Thyroid gland (tissue), 4 donors: Measurements from ENCODE around the gene PREX1. TPM values are rescaled to one million over a fixed set of nuclear protein-coding genes. Genes with fewer than 3 reads are reported as not detected.

Experiments
- DNase-seq, 2 donors: peaks; one replicate each; pipeline ENCODE4 v3.0.0-alpha.2; 2019
- H3K27ac ChIP-seq, 3 donors: fragments of 200-600 bp; sonication (generic); 1 replicate in 2 of 3; 2 replicates in 1 of 3; pipeline ENCODE4 v1.5.1; 2016 to 2019; ENCODE audit warnings: mild to moderate bottlenecking in 1 of 3, moderate library complexity in 1 of 3
- H3K27me3 ChIP-seq: fragments of 200-600 bp; sonication (generic); one replicate; pipeline ENCODE4 v1.5.1; 2019
- H3K36me3 ChIP-seq, 2 donors: fragments of 200-600 bp; sonication (generic); one replicate each; pipeline ENCODE4 v1.5.1; 2016 to 2019
- H3K4me1 ChIP-seq, 2 donors: fragments of 200-600 bp; sonication (generic); one replicate each; pipeline ENCODE4 v1.5.1; 2017 to 2019
- H3K4me3 ChIP-seq, 3 donors: fragments of 200-600 bp; sonication (generic); replicated peaks in 1 of 3; 1 replicate in 2 of 3; 2 replicates in 1 of 3; pipeline ENCODE4 v1.5.1; 2016; ENCODE audit warnings: mild to moderate bottlenecking in 1 of 3
- H3K9me3 ChIP-seq: fragments of 200-600 bp; sonication (generic); one replicate; pipeline ENCODE4 v1.5.1; 2017
- POLR2A ChIP-seq, 2 donors: fragments of 450-650 bp; IDR thresholded peaks; one replicate each; pipeline ENCODE4 v1.6.1; 2017; ENCODE audit warnings: antibody characterized with exemption in 2 of 2, mild to moderate bottlenecking in 2 of 2, moderate library complexity in 1 of 2
- WGBS, 2 donors: methylation state at CpG; one replicate each; pipeline ENCODE4 v1.1.5; 2017; 5-methylcytosine and 5-hydroxymethylcytosine counted together
- intact Hi-C: fragments of 100-400 bp; cut with DNase I; formaldehyde crosslinking; loops from one replicate; pipeline ENCODE4 v1.15.1; 2023
- total RNA-seq, 4 donors: library from RNA; depleted of rRNA; stranded (reverse); fragments of >200 nt; gene quantifications; one replicate each; pipeline ENCODE4 v1.2.3, GENCODE V29; 2016
- TF ChIP-seq, protein P1 (sequence below), 6 experiments: fragments of 200-600 bp in 3 of 6; fragments of 450-650 bp in 3 of 6; sonication (generic) in 3 of 6; IDR thresholded peaks; one replicate each; pipeline ENCODE4 v1.5.1; 2016 to 2019; ENCODE audit warnings: antibody characterized with exemption in 6 of 6, mild to moderate bottlenecking in 2 of 6, inconsistent platforms in 1 of 6, moderate library complexity in 1 of 6

Gene PREX1
- total RNA-seq, 4 donors from 2014 or later: 10.2 to 42.7 (median 18.7) TPM

DNA sequence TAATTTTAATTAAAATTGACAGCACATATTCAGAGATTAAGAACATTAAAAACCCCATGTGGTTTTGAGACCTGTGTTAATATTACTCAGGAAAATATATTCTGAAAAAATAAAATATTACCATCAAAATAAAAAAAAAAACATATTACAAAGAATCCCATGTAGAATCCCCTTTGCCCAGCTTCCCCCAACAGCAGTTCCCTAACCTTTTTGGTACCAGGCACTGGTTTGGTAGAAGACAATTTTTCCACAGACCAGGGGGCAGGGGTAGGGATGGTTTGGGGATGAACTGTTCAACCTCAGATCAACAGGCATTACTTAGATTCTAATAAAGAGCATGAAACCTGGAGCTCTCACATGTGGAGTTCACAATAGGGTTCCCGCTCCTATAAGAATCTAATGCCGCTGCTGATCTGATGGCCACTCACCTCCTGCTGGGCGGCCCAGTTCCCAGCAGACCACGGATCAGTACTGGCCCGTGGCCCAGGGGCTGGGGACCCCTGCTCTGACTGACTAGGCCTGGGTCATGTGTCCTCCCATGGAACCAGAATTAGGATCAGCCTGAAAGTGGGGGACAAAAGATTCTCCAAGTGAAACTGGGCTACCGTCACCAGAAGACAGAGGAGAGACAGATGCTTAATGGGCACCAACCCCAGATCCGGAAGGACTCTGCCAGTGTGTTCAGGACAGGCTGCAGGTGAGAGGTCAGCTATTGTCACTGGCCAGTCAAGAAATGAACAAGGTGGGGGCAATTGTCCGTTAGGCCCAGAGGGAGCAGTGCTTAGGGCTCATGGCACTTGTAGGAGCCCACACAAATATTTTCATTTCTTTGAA lies 235.5 kb downstream of the PREX1 start:
- Histone ChIP-seq H3K9me3 (no peaks in the 10 kb centered on the region), H3K36me3 (no peaks in the 10 kb centered on the region), H3K27me3 (no peaks in the 10 kb centered on the region), H3K27ac (no peak overlapping the region), H3K4me1 (no peaks in the 10 kb centered on the region), H3K4me3 (no peak overlapping the region)
- intact Hi-C loops: no loop called here
- 89 to 92% methylated on average over 4 to 8 of the region's 8 CpGs for WGBS, 2 donors
- no peak for DNase-seq
- no peak for TF ChIP-seq POLR2A (IDR thresholded peaks at IDR 0.05)
- TF ChIP-seq, protein P1, sequence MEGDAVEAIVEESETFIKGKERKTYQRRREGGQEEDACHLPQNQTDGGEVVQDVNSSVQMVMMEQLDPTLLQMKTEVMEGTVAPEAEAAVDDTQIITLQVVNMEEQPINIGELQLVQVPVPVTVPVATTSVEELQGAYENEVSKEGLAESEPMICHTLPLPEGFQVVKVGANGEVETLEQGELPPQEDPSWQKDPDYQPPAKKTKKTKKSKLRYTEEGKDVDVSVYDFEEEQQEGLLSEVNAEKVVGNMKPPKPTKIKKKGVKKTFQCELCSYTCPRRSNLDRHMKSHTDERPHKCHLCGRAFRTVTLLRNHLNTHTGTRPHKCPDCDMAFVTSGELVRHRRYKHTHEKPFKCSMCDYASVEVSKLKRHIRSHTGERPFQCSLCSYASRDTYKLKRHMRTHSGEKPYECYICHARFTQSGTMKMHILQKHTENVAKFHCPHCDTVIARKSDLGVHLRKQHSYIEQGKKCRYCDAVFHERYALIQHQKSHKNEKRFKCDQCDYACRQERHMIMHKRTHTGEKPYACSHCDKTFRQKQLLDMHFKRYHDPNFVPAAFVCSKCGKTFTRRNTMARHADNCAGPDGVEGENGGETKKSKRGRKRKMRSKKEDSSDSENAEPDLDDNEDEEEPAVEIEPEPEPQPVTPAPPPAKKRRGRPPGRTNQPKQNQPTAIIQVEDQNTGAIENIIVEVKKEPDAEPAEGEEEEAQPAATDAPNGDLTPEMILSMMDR (IDR thresholded peaks at IDR 0.05): no peak

DNA sequence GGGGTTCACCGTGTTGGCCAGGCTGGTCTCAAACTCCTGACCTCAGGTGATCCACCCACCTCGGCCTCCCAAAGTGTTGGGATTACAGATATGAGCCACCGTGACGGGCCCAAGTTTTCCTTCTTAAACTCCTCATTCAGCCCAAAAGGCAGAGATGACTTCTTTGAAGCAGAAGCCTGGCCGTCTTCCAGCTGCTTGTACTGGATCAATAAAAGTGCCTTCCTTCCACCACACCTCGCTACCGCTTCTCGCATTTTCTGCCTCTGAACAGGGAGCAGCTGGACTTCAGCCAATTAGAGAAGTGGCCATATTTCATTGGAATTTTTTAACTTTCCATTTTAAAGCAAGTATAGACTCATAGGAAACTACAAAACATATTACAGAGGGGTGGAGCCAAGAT lies 241.1 kb downstream of the PREX1 start:
- no peak overlapping the region for H3K27ac ChIP-seq
- no peak overlapping the region for H3K4me3 ChIP-seq
- H3K27me3 ChIP-seq: no peaks in the 10 kb centered on the region
- no peaks in the 10 kb centered on the region for H3K36me3 ChIP-seq
- 57 to 77% methylated on average over 8 of the region's 8 CpGs for WGBS, 2 donors
- peak in 1 of 2 donors; percentile 55 for DNase-seq
- no peaks in the 10 kb centered on the region for H3K9me3 ChIP-seq
- intact Hi-C loops: no loop called here
- no peaks in the 10 kb centered on the region for H3K4me1 ChIP-seq
- TF ChIP-seq POLR2A (IDR thresholded peaks at IDR 0.05): no peak
- TF ChIP-seq, protein P1 (IDR thresholded peaks at IDR 0.05): no peak

DNA sequence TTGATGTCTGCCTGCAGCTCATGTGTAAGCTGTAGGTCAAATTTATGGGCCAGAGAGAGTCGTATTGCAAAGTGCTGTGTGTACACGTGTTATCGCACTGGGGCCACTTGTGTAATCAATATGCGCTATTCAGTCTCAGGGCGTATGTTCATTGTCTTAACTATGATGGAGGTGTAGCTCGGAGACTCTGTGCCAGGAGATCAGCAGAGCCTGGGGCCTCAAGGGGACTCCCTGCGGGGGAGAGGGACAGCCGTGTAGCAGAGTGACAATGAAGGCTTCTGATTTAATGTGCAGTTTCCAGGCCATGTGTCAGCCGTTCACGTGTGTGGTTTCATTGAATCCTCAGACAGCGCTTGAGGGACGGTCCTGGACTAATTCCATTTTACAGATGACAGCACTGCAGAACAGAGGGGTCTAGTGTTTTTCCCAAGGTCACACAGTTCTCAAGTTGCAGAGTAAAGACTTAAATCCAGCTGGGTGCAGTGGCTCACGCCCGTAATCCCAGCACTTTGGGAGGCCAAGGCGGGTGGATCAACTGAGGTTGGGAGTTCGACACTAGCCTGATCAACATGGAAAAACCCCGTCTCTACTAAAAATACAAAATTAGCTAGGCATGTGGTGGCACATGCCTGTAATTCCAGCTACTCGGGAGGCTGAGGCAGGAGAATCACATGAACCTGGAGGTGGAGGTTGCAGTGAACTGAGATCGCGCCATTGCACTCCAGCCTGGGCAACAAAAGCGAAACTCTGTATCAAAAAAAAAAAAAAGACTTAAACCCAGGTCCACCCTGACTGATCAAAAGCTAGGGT lies 242.5 kb downstream of the PREX1 start:
- H3K36me3 ChIP-seq: no peaks in the 10 kb centered on the region
- intact Hi-C loops: no loop called here
- H3K9me3 ChIP-seq: no peaks in the 10 kb centered on the region
- 76 to 81% methylated on average over 18 to 21 of the region's 21 CpGs for WGBS, 2 donors
- no peak overlapping the region for H3K27ac ChIP-seq
- H3K4me3 ChIP-seq: no peak overlapping the region
- H3K27me3 ChIP-seq: no peaks in the 10 kb centered on the region
- no peaks in the 10 kb centered on the region for H3K4me1 ChIP-seq
- DNase-seq: no peak
- TF ChIP-seq POLR2A (IDR thresholded peaks at IDR 0.05): no peak
- TF ChIP-seq, protein P1 (IDR thresholded peaks at IDR 0.05): no peak

DNA sequence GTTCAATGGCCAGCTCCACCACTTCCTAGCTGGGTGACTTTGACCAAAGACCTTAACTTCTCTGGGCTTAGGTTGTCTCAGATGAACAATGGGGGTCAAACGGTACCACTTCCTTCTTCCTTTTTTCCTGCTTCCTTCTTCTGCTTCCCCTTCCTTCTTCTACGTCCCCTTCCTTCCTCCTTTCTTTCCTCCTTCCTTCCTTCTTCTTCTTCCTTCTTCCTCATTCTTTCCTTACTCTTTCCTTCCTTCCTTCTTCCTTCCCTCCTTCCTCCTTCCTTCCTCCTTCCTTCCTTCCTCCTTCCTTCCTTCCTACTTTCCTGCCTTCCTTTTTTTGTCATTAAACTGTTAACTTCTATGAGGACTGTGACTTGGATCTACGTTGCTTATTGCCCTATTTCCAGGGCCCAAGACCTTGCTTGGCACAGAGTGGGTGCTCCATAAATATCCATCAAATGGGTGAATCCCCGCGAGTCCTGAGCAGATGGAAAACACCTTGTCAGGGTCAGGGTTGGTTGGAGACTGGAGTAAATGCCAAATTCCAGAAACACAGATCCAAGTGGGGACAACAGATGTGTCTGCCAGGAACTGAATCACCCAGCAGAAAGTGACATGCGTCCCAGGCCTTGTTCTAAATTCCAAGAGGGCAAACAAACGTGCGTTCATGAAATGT lies 243.3 kb downstream of the PREX1 start:
- WGBS, 2 donors: 39 to 54% methylated on average over 8 of the region's 8 CpGs
- H3K27me3 ChIP-seq: no peaks in the 10 kb centered on the region
- no peaks in the 10 kb centered on the region for H3K36me3 ChIP-seq
- H3K4me3 ChIP-seq: no peak overlapping the region
- no peak for TF ChIP-seq POLR2A (IDR thresholded peaks at IDR 0.05)
- TF ChIP-seq, protein P1 (IDR thresholded peaks at IDR 0.05): no peak
- no peaks in the 10 kb centered on the region for H3K4me1 ChIP-seq
- intact Hi-C loops: no loop called here
- DNase-seq: peak; percentile 20 to 73
- H3K9me3 ChIP-seq: no peaks in the 10 kb centered on the region
- H3K27ac ChIP-seq: no peak overlapping the region
